Measurements from ENCODE around the gene FAM162A. TPM values are rescaled to one million over a fixed set of nuclear protein-coding genes. Genes with fewer than 3 reads are reported as not detected.
"Not testable (repeated sequence)": the region's sequence is repeated elsewhere in the genome, so short reads cannot be mapped to it uniquely, and the experiment has no call there.

Gene FAM162A
- total RNA-seq, 2 experiments from 2014 or later, result 99.1 to 102 TPM

- Mint-ChIP-seq H3K27me3 (no peaks in the 10 kb centered on the region), H3K9me3 (peaks cover 3% of the 10 kb centered on the region), H3K27ac (peak overlapping the region; percentile 74), H3K36me3 (peaks cover 59% of the 10 kb centered on the region), H3K4me3 (no peak overlapping the region), H3K4me1 (ENCODE audit: low read depth) (peaks cover 23% of the 10 kb centered on the region)
- intact Hi-C loops (cut with micrococcal nuclease), result loop anchor here (1.0 to 2.0 kb wide), 4 partner anchors 12 to 106 kb away; partner anchors contain the start of gene WDR5B
- ChIA-PET POLR2A (interaction anchor here (1.0 to 1.1 kb wide), 2 partner anchors 55 to 63 kb away, joined by 3 to 4 read pairs; no protein-coding TSS in a partner anchor), CTCF (no interaction called here)
- DNase-seq, result no peak
Measured at GRCh38 chr3:122427857-122428471, 44.0 kb downstream of the FAM162A start.

DNA sequence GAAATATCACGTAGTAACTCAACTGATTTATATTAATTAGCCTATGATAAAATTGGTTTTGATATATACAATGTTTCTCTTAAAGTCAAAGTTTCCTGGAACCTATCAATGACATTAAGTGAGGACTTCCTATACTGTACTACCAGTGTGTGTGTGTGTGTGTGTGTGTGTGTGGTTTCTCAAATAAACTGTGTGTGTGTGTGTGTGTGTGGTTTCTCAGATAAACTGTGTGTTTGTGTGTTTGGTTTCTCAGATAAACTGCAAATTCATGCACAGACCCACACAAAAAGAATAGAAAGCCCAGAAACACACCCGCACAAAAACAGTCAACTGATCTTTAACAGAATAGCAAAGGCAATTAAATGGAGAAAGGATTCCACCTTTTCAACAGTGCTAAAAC is 46.4 kb downstream of the FAM162A start:
- H3K4me3 Mint-ChIP-seq, result no peak overlapping the region
- peaks cover 65% of the 10 kb centered on the region for H3K36me3 Mint-ChIP-seq
- H3K4me1 Mint-ChIP-seq (ENCODE audit: low read depth), result peaks cover 23% of the 10 kb centered on the region
- no peaks in the 10 kb centered on the region for H3K27me3 Mint-ChIP-seq
- H3K27ac Mint-ChIP-seq, result no peak overlapping the region
- CTCF ChIA-PET, result no interaction called here
- POLR2A ChIA-PET, result no interaction called here
- intact Hi-C loops (cut with micrococcal nuclease), result no loop called here
- DNase-seq, result no peak
- H3K9me3 Mint-ChIP-seq, result peaks cover 3% of the 10 kb centered on the region

DNA sequence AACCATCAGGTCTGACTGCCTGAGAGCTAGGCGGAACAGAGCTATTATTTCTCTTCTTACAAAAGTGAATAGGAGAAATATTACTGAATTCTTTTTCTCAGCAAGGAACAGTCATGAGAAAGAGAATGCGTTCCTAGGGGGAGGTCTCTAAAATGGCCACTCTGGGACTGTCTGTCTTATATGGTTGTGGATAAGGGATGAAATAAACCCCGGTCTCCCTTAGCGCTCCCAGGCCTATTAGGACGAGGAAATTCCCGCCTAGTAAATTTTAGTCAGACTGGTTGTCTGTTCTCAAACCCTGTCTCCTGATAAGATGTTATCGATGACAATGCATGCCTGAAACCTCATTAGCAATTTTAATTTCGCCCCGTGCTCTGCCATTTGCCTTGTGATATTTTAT is 52.0 kb downstream of the FAM162A start:
- H3K4me3 Mint-ChIP-seq, result no peak overlapping the region
- H3K27ac Mint-ChIP-seq, result no peak overlapping the region
- POLR2A ChIA-PET, result no interaction called here
- peaks cover 5% of the 10 kb centered on the region for H3K9me3 Mint-ChIP-seq
- intact Hi-C loops (cut with micrococcal nuclease), result no loop called here
- no peaks in the 10 kb centered on the region for H3K27me3 Mint-ChIP-seq
- no peaks in the 10 kb centered on the region for H3K4me1 Mint-ChIP-seq (ENCODE audit: low read depth)
- DNase-seq, result no peak
- H3K36me3 Mint-ChIP-seq, result peaks cover 60% of the 10 kb centered on the region
- CTCF ChIA-PET, result no interaction called here

- Mint-ChIP-seq H3K4me1 (ENCODE audit: low read depth) (peaks cover 2% of the 10 kb centered on the region), H3K36me3 (peaks cover 75% of the 10 kb centered on the region), H3K9me3 (peaks cover 5% of the 10 kb centered on the region), H3K4me3 (no peak overlapping the region), H3K27me3 (no peaks in the 10 kb centered on the region), H3K27ac (no peak overlapping the region)
- POLR2A ChIA-PET, result no interaction called here
- CTCF ChIA-PET, result no interaction called here
- intact Hi-C loops (cut with micrococcal nuclease), result no loop called here
- DNase-seq, result no peak
Measured at GRCh38 chr3:122443090-122443489, 59.1 kb downstream of the FAM162A start.

DNA sequence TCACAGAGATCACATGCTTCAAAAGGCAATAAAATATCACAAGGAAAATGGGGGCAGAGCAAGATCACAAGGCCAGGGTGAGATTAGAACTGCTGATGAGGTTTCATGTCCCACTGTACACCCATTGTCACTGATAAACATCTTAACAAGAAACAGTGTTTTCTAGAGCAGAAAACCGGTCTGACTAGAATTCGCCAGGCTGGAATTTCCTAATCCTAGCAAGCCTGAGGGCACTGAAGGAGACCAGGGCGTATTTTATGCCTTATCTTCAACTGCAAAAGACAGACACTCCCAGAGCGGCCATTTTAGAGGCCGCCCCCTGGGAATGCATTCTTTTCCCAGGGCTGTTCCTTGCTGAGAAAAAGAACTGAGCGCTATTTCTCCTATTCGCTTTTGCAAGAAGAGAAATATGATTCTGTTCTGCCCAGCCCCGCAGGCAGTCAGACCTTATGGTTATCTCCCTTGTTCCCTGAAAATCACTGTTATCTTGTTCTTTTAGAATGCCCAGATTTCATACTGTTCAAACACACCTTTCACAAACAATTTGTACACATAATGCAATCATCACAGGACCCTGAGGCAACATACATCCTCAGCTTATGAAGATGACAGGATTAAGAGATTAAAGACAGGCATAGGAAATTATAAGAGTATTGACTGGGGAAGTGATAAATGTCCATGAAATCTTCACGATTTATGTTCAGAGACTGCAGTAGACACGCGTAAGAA is 59.9 kb downstream of the FAM162A start:
- H3K27me3 Mint-ChIP-seq; H3K4me1 Mint-ChIP-seq (ENCODE audit: low read depth); H3K9me3 Mint-ChIP-seq; DNase-seq; CTCF ChIA-PET; H3K4me3 Mint-ChIP-seq; intact Hi-C loops (cut with micrococcal nuclease); H3K27ac Mint-ChIP-seq; POLR2A ChIA-PET: not testable (repeated sequence)
- peaks cover 80% of the 10 kb centered on the region for H3K36me3 Mint-ChIP-seq

DNA sequence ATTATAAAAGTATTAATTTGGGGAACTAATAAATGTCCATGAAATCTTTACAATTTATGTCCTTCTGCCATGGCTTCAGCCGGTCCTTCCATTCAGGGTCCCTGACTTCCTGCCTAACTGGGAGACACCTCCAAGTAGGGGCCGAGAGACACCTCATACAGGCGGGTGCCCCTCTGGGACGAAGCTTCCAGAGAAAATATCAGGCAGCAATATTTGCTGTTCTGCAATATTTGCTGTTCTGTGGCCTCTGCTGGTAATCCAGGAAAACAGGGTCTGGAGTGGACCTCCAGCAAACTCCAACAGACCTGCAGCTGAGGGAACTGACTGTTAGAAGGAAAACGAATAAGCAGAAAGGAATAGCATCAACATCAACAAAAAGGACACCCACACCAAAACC is 60.5 kb downstream of the FAM162A start:
- POLR2A ChIA-PET; CTCF ChIA-PET; H3K4me3 Mint-ChIP-seq; H3K27me3 Mint-ChIP-seq; H3K4me1 Mint-ChIP-seq (ENCODE audit: low read depth); H3K27ac Mint-ChIP-seq; intact Hi-C loops (cut with micrococcal nuclease); H3K9me3 Mint-ChIP-seq; DNase-seq: not testable (repeated sequence)
- peaks cover 86% of the 10 kb centered on the region for H3K36me3 Mint-ChIP-seq

DNA sequence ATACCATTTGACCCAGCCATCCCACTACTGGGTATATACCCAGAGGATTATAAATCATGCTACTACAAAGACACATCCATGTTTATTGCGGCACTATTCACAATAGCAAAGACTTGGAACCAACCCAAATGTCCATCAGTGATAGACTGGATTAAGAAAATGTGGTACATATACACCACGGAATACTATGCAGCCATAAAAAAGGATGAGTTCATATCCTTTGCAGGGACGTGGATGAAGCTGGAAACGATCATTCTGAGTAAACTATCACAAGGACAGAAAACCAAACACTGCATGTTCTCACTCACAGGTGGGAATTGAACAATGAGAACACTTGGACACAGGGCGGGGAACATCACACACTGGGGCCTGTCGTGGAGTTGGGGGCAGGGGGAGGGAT is 64.2 kb downstream of the FAM162A start:
- H3K27me3 Mint-ChIP-seq; DNase-seq; H3K9me3 Mint-ChIP-seq; POLR2A ChIA-PET; H3K4me1 Mint-ChIP-seq (ENCODE audit: low read depth); H3K4me3 Mint-ChIP-seq; CTCF ChIA-PET; H3K27ac Mint-ChIP-seq; intact Hi-C loops (cut with micrococcal nuclease): not testable (repeated sequence)
- peaks cover 77% of the 10 kb centered on the region for H3K36me3 Mint-ChIP-seq

DNA sequence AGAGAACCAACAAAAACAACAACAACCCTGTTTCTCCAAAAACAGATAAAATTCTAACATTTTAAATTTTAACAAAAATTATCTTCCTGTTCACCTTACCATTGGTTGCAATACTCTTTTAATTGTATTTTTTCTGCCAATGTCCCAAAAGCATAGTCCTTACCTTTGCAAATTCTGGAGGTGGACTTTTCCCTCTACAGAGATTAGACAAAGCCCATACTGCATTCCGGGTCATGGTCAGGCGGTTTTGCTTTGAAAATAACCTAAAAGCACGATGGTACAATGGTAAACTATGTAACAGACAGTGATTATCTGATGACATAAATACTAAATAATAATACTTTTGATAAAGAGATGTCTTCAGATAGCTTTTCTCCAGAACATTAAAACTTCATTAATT is 67.4 kb downstream of the FAM162A start:
- intact Hi-C loops (cut with micrococcal nuclease), result no loop called here
- H3K27me3 Mint-ChIP-seq, result no peaks in the 10 kb centered on the region
- peaks cover 2% of the 10 kb centered on the region for H3K4me1 Mint-ChIP-seq (ENCODE audit: low read depth)
- peaks cover 4% of the 10 kb centered on the region for H3K9me3 Mint-ChIP-seq
- DNase-seq, result no peak
- H3K27ac Mint-ChIP-seq, result no peak overlapping the region
- peaks cover 54% of the 10 kb centered on the region for H3K36me3 Mint-ChIP-seq
- ChIA-PET POLR2A (no interaction called here), CTCF (no interaction called here)
- no peak overlapping the region for H3K4me3 Mint-ChIP-seq

- CTCF ChIA-PET, result interaction anchor here (0.7 kb wide), 1 partner anchor 228 kb away, joined by 3 read pairs; no protein-coding TSS in a partner anchor
- H3K4me1 Mint-ChIP-seq (ENCODE audit: low read depth), result no peaks in the 10 kb centered on the region
- no peak overlapping the region for H3K4me3 Mint-ChIP-seq
- no peaks in the 10 kb centered on the region for H3K9me3 Mint-ChIP-seq
- intact Hi-C loops (cut with micrococcal nuclease), result loop anchor here (5.0 kb wide), 1 partner anchor 226 kb away; the partner anchor contains the start of gene PARP14
- H3K36me3 Mint-ChIP-seq, result peaks cover 25% of the 10 kb centered on the region
- H3K27ac Mint-ChIP-seq, result no peak overlapping the region
- POLR2A ChIA-PET, result no interaction called here
- H3K27me3 Mint-ChIP-seq, result no peaks in the 10 kb centered on the region
- DNase-seq, result no peak
Measured at GRCh38 chr3:122456074-122456473, 72.1 kb downstream of the FAM162A start.

- no peak for DNase-seq
- POLR2A ChIA-PET, result no interaction called here
- Mint-ChIP-seq H3K36me3 (peaks cover 32% of the 10 kb centered on the region), H3K27ac (no peak overlapping the region), H3K27me3 (no peaks in the 10 kb centered on the region), H3K4me3 (no peak overlapping the region), H3K4me1 (ENCODE audit: low read depth) (peaks cover 6% of the 10 kb centered on the region), H3K9me3 (no peaks in the 10 kb centered on the region)
- CTCF ChIA-PET, result interaction anchor here (1.2 to 2.7 kb wide), 4 partner anchors 60 to 221 kb away, joined by 3 to 13 read pairs (median 4); no protein-coding TSS in a partner anchor
- intact Hi-C loops (cut with micrococcal nuclease), result loop anchor here (2.0 to 5.0 kb wide), 2 partner anchors 77 to 225 kb away; partner anchors contain the start of gene PARP14
Measured at GRCh38 chr3:122457706-122458105, 73.7 kb downstream of the FAM162A start.

GRCh38 chr3:122458992-122459391 is 75.0 kb downstream of the FAM162A start:
- CTCF ChIA-PET, result interaction anchor here (0.6 to 2.7 kb wide), 6 partner anchors 27 to 618 kb away, joined by 3 to 13 read pairs (median 4); no protein-coding TSS in a partner anchor
- H3K4me1 Mint-ChIP-seq (ENCODE audit: low read depth), result peaks cover 6% of the 10 kb centered on the region
- no peak for DNase-seq
- no peaks in the 10 kb centered on the region for H3K27me3 Mint-ChIP-seq
- POLR2A ChIA-PET, result no interaction called here
- no peak overlapping the region for H3K4me3 Mint-ChIP-seq
- no peaks in the 10 kb centered on the region for H3K9me3 Mint-ChIP-seq
- intact Hi-C loops (cut with micrococcal nuclease), result loop anchor here (2.0 to 5.0 kb wide), 2 partner anchors 76 to 223 kb away; partner anchors contain the start of gene PARP14
- H3K27ac Mint-ChIP-seq, result no peak overlapping the region
- peaks cover 32% of the 10 kb centered on the region for H3K36me3 Mint-ChIP-seq

- intact Hi-C loops (cut with micrococcal nuclease), result no loop called here
- H3K27ac Mint-ChIP-seq, result no peak overlapping the region
Measured at GRCh38 chr3:122461806-122462205, 77.8 kb downstream of the FAM162A start.

More at GRCh38 chr3:122461806-122462205, 77.8 kb downstream of the FAM162A start:
- ChIA-PET POLR2A (no interaction called here), CTCF (no interaction called here)
- Mint-ChIP-seq H3K4me1 (ENCODE audit: low read depth) (peaks cover 8% of the 10 kb centered on the region), H3K4me3 (no peak overlapping the region), H3K36me3 (peaks cover 30% of the 10 kb centered on the region), H3K27me3 (no peaks in the 10 kb centered on the region), H3K9me3 (no peaks in the 10 kb centered on the region)
- DNase-seq, result no peak
